A549 (cell line): Measurements from ENCODE around the gene COL8A2.

Experiments
- CEBPB ChIP-seq, 2 experiments: fragments of >200 bp in 1 of 2; sonication (Bioruptor Twin) in 1 of 2; formaldehyde crosslinking in 1 of 2; IDR thresholded peaks; 2 replicates each; pipeline ENCODE4 v1.6.1; 2012 to 2016
- CTCF ChIP-seq: fragments of >200 bp; sonication (Bioruptor Twin); formaldehyde crosslinking; IDR thresholded peaks from 3 replicates; pipeline ENCODE4 v1.5.1; 2016
- EP300 ChIP-seq, 2 experiments: fragments of >200 bp; sonication (Bioruptor Twin); formaldehyde crosslinking; IDR thresholded peaks; 2 replicates in 1 of 2; 3 replicates in 1 of 2; pipeline ENCODE4 v1.6.1; 2016 to 2017
- ESRRA ChIP-seq: fragments of 150-350 bp; IDR thresholded peaks from 2 replicates; pipeline ENCODE4 v1.6.1; 2014; ENCODE audit warnings: mild to moderate bottlenecking, low read length, borderline replicate concordance
- HDAC2 ChIP-seq: fragments of 200-600 bp; sonication (generic); IDR thresholded peaks from 2 replicates; pipeline ENCODE4 v1.6.1; 2016
- KDM1A ChIP-seq: fragments of 200-600 bp; sonication (generic); IDR thresholded peaks from 2 replicates; pipeline ENCODE4 v1.6.1; 2016; ENCODE audit warnings: low read depth, mild to moderate bottlenecking
- NFE2L2 ChIP-seq: fragments of 150-350 bp; conservative IDR thresholded peaks from 2 replicates; pipeline ENCODE4 v1.6.1; 2014; ENCODE audit warnings: low read length
- RCOR1 ChIP-seq: fragments of 150-350 bp; IDR thresholded peaks from 2 replicates; pipeline ENCODE4 v1.6.1; 2014; ENCODE audit warnings: antibody characterized with exemption, low read length, low read depth
- REST ChIP-seq: fragments of 200-600 bp; sonication (generic); IDR thresholded peaks from 2 replicates; pipeline ENCODE4 v1.6.1; 2016; ENCODE audit warnings: antibody characterized with exemption, mild to moderate bottlenecking, moderate library complexity
- RFX5 ChIP-seq: fragments of 450-650 bp; IDR thresholded peaks from 2 replicates; pipeline ENCODE4 v1.7.1; 2014; ENCODE audit warnings: antibody characterized with exemption, mild to moderate bottlenecking, moderate library complexity
- USF2 ChIP-seq: fragments of 450-650 bp; IDR thresholded peaks from 2 replicates; pipeline ENCODE4 v1.6.1; 2014; ENCODE audit warnings: antibody characterized with exemption

GRCh38 chr1:36101546-36101945 is 23.5 kb downstream of the COL8A2 start:
- TF ChIP-seq ESRRA (no peak), USF2 (no peak), CTCF (no peak), RFX5 (no peak), REST (no peak), CEBPB (IDR thresholded peaks at IDR 0.05) (no peak), RCOR1 (no peak), EP300 (IDR thresholded peaks at IDR 0.05) (no peak), HDAC2 (no peak), KDM1A (no peak), NFE2L2 (no peak)
